22Rv1 (cell line): Measurements from ENCODE around the gene C17orf50.

Experiments used
- H3K27ac ChIP-seq: fragments of 450-650 bp; 2 replicates; pipeline ENCODE4 v1.5.1; 2017
- CTCF ChIP-seq: fragments of 450-650 bp; IDR thresholded peaks from 2 replicates; pipeline ENCODE4 v1.5.1; 2017; ENCODE audit warnings: mild to moderate bottlenecking
- ZFX ChIP-seq: fragments of 450-650 bp; IDR thresholded peaks from 2 replicates; pipeline ENCODE4 v1.6.1; 2017; ENCODE audit warnings: antibody characterized with exemption, borderline replicate concordance

C17orf50 gene

GRCh38 chr17:35795871-35796265, 35.2 kb downstream of the C17orf50 start:
- H3K27ac ChIP-seq: no peak overlapping the region
- TF ChIP-seq ZFX (no peak), CTCF (no peak)

- no peak overlapping the region for H3K27ac ChIP-seq
- TF ChIP-seq ZFX (no peak), CTCF (no peak)
These were observed 36.3 kb downstream of the C17orf50 start for GRCh38 chr17:35796942-35797341.

GRCh38 chr17:35797370-35797769, 36.7 kb downstream of the C17orf50 start:
- H3K27ac ChIP-seq: no peak overlapping the region
- TF ChIP-seq ZFX (no peak), CTCF (no peak)

GRCh38 chr17:35797918-35798317, 37.2 kb downstream of the C17orf50 start:
- no peak for TF ChIP-seq ZFX
- no peak for TF ChIP-seq CTCF
- no peak overlapping the region for H3K27ac ChIP-seq

- no peak overlapping the region for H3K27ac ChIP-seq
- TF ChIP-seq ZFX: no peak
- no peak for TF ChIP-seq CTCF
These were observed 39.3 kb downstream of the C17orf50 start for GRCh38 chr17:35799942-35800341.

GRCh38 chr17:35801583-35802224, 41.0 kb downstream of the C17orf50 start:
- no peak overlapping the region for H3K27ac ChIP-seq
- TF ChIP-seq CTCF (no peak), ZFX (no peak)

GRCh38 chr17:35804658-35805192, 44.0 kb downstream of the C17orf50 start:
- peak overlapping the region; percentile 31; the same call in 1 of the 2 replicates for H3K27ac ChIP-seq
- TF ChIP-seq CTCF: peak; percentile 90
- no peak for TF ChIP-seq ZFX
